Activated CD8-positive, alpha-beta memory T cell treated with anti-CD3 and anti-CD28 coated beads, Interleukin-2, amount 50 U/mL, for 1 hour (primary cell): ENCODE data around the gene EP400.

Experiments
- DNase-seq: peaks from one replicate; pipeline ENCODE4 v3.0.0-alpha.2; 2020; ENCODE audit errors: extremely low read depth

Gene EP400

DNA sequence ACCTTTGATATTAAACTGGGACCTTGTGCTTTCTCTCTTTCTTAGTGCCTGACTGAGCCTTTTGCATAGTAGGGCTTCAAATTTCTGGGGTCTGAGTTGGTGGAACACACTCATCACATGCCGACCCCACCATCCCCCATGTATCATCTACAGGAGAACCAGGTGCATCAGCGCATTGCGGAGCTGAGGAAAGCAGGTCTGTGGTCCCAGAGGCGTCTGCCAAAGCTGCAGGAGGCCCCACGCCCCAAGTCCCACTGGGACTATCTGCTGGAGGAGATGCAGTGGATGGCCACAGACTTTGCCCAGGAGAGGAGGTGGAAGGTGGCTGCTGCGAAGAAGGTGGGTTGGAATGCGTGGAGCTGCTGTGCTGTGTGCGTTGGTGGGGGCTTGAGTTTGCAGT lies 37.8 kb downstream of the EP400 start:
- DNase-seq = no peak

DNA sequence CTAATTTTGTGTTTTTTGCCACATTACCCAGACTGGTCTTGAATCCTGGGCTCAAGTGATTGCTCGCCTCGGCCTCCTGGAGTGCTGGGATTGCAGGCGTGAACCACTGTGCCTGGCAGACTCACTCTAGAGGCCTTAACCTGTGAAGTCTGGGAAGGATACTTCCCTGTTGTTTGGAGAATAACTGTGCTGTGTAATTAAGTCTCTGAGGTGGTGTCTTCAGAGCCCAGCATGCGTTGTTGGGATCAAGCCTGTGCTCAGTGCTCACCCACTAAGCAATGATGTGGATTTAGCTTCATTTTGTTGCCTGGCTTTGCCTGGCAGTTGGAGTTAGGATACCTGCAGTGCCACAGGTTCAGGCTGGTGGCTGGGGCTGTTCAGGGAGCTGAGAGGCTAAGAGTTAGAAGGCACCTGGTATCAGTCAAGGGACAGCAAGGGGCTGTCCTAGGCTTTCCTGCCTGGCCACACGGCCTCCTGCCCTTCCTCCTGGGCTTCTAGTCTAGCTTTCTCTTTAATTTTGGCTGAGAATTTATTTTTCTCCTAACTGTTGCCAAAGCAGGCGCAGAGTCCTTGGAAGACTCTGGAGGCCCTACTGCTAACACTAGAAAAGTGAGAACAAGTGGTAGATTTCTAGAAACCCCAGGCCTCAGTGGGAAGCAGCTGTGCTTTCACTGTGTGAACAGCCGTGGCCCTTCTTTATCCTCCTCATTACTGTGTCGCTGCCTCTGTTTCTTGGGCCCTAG lies 38.5 kb downstream of the EP400 start:
- DNase-seq = no peak

DNA sequence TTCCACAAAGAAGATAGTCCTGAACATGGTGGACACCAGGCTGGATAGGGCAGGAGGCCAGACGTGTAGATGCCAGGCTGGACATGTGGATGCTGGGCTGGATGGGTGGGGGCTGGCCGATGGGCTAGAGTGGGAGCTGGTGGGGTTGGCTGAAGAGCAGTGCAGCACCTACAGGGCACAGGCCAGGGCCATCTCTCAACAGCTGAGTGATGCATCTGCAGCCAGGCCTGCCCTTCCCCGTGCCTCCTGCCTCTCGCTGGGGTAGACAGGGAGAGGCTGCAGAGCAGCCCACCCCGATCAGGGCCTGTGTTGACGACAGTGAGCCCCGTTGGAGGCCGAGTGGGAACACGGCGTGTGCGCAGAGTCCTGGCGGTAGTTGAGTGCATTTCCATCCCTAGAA lies 39.3 kb downstream of the EP400 start:
- no peak for DNase-seq

DNA sequence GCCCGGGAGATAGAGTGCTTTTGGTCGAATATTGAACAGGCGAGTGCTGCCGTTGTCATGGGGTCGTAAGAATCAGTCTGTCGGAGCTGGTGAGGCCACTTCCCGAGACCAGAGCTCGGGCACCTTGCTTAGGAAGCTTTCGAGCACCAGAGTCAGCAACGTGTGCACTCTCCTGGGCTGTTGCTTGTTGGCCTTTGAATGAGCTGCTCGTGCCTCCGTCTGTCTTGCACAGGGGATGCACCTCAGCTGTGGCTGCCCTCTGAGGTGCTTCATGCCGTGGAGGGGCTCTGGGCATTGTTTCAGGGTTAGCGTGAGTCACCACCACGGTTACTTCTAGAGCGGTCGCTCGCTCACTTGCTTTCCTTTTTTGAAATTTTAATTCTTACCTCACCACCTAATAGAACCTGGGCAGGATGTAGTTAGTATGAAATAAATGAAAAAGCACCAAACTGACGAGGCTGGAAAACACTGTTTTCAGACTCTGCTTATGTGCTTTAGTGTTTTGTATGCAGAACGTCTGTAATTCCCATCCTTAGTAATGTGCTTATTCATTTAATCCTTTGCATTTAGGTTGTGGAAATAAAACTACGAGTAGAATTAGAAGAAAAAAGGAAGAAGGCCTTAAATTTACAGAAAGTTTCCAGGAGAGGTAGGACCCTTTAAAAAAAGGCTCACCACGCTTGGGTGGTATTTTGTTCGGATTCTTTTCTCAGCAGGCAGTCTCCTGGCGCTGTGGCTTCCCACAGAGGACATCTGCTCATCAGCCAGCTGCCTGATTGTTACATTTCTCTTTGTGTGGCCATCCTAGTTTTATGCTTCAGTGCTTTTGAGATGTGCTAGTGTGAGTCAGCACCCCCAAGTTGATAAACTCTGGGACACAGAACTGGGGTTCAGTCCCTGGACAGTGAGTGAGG lies 40.6 kb downstream of the EP400 start:
- no peak for DNase-seq

DNA sequence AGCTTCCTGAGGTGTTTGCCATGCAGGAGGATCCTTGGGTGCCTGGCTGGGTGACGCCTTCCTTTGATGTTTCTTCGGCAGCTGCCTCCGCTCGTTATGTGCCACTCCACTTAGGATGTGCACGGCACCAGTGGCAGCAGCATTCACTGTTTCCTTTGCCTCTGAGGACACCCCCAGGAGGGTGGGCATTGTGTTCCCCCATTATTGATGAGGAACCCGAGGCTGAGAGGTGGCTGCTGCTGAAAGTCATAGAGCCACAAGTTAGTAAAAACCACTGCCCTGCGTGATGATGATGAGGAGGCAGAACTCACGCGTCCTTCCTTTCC lies 41.2 kb downstream of the EP400 start:
- DNase-seq = no peak

DNA sequence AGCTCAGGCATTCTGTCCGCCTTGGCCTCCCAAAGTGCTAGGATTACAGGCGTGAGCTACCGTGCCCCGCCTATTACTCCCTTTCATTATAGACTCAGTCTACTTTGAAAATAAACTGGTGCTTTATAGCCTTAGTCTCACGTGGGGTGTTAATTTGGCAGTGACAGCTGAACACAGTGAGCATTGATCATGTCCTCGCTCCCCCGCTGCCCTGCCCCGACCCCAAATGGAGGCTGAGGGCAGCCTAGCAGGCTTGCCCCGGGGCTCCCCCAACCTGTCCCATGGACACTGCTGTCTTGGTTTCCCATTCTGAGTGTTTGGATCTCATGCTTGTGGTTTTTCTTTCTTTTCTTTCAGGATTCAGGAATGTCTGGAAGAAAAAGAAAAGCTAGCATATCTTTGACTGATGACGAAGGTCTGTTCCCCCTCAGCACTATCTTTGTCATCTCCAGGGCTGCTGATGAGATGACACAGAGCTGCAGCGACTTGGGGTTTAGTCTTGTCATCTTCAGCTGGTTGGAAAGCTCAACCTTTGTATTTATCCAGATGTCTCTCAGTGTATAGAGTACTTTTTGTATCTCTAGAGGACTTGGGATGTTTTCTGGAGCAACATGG lies 42.2 kb downstream of the EP400 start:
- no peak for DNase-seq

DNA sequence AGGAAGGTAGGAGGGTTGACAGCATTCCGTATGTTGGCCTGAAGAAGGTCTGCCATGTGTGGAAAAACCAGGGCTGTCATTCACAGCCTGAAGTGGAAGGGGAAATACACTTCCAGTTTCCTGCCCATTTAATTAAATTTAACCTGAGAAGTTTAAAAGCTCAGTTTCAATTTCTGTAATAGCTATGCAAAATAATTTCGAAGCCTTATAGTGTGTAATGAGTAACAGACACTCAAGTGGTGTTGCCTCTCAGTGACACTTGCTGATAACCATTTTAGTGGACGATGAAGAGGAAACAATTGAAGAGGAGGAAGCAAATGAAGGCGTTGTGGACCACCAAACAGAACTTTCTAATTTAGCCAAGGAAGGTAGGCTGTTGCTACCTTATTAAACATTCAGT lies 44.8 kb downstream of the EP400 start:
- DNase-seq = no peak

DNA sequence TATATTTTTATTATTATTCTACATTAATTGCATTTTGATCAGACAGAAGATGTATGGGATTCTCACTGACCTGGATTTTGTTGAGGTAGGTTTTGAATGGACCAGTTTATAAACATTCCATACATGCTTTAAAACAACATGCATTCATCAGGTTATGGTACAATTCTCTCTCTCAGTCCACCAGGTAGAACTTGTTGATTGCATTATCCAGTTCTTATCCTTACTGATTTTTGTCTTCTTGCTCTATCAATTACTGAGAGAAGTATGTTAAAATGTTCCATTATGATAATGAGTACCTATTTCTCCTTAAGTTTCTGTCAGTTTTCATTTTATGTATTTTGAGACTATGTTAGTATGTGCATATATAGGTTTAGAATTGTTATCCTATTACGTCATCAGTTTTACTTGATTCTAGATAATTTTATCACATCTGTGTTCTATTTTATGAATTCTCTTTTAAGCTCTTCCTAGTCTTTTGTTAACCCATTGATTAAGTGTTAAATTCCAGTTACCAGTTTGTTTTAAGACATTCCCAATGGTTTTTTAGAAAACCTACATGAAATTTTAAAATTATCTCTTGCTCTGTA lies 50.6 kb downstream of the EP400 start:
- DNase-seq = no peak

DNA sequence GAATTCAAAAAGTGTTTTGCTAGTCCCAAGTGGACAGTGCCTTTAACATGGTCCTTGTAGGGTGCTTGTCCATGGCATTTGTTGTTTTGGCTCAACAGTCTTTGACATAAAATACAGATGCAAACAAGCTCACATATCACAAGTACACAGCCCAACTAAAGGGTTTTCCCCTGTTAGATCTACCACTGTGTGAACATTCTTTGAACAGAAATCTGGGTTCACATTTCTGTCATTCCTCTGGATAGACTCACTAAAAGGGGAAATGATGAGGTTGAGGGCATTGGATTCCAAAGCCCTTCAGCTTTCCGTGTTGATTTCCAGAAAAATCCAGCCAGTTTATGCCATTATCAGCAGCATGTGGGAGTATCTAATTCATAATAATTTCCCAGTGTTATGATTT lies 54.1 kb downstream of the EP400 start:
- DNase-seq = no peak

DNA sequence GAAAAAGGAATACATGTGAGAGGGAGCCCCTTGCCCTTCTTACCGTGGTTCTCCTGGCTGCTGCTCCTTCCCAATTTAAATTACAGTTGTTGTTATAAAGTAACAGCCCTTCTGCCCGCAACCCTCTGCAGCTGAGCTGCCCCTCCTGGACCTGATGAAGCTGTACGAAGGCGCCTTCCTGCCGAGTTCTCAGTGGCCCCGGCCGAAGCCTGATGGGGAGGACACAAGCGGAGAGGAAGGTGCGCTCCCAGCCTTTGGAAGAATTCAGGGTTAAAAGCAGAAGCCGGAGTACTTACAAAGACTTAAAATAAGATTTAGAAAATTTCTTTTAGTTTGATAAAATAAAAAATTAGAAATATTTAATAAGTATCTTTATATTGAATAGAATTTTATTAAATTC lies 55.2 kb downstream of the EP400 start:
- DNase-seq = no peak

DNA sequence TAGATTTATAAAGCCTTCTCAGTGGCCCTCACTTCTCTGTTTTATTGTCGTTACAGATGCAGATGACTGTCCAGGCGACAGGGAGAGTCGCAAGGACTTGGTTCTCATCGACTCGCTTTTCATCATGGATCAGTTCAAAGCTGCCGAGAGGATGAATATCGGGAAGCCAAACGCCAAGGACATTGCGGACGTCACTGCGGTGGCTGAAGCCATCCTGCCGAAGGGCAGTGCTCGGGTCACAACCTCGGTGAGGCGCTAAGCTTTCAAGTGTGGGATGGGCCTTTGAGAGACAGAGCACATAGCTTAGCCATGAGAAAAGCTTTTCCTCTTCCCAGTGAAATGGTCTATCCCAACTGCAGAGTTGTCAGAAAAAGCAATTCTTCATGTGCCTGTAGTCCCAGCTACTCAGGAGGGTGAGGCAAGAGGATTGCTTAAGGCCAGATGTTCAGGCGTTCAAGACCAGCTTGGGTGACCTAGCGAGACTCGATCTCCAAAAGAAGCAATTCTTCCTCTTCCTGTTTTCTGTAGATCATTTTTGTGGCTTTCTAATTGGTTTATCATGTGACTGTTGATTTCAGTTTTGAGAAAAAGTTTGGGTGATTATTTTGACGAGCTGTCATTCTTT lies 56.4 kb downstream of the EP400 start:
- DNase-seq = no peak

DNA sequence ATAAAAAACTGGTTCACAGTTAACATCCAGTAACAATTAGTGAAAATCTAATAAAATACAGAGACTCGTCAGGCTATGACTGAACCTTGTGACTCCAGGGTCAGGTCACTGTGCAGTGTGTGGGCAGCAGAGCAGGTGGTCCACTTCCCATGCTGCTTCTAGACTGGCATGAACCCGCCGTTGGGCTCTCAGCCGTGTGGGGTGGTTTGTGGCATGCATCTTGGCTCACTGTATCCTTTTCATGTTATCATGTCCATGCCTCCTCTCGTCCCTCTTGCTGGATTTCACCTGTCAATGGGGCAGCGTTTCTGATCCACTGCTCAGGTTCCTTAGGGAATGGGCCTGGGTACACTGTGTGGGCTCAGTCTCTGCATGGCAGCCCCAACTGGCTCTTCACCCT lies 57.3 kb downstream of the EP400 start:
- DNase-seq = no peak

DNA sequence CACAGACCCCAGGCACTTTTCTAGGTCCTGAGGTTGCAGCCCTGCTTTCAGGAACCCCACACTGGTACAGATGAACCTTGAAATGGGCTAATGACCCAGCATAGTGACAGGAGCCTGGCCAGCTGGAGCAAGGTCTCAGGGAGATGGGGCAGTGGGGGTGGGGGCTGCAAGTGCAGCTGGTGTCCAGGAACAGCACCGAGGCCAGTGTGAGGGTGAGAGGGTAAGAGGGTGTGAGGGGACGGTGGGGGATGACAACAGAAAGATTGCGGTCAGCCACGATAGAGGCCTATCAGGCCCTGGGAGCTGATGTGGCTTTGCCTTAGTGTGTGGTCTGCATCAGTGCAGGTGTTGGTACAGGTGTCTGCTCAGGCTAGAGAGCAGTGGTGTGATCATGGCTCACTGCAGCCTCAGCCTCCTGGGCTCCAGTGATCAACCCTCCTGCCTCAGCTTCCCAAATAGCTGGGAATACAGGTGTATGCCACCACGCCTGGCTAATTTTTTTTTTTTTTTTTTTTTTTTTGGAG lies 59.7 kb downstream of the EP400 start:
- DNase-seq = no peak

DNA sequence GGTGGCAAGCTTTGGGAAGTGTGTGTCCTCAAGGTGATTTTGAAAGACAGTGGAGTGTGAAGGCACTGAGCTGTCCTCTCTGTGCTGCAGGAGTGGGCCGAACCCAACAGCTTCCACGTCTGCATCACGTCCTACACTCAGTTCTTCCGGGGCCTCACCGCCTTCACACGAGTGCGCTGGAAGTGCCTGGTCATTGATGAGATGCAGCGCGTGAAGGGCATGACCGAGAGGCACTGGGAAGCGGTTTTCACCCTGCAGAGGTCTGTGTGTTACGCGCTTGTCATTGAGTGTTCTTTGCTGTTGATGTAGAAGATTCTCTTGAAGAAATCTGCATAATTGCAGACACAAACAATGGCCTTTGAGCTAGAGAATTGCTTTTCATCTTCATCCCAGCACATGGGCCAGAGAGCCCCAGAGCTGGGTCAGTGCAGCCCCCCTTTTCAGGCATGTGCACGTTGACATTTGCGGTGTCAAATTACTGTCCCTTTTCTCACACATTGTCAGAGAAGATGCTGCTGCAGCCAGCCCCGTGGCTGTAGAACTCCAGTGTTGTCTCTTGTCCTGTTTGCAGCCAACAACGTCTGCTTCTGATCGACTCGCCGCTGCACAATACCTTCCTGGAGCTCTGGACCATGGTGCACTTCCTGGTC lies 63.3 kb downstream of the EP400 start:
- DNase-seq = no peak

DNA sequence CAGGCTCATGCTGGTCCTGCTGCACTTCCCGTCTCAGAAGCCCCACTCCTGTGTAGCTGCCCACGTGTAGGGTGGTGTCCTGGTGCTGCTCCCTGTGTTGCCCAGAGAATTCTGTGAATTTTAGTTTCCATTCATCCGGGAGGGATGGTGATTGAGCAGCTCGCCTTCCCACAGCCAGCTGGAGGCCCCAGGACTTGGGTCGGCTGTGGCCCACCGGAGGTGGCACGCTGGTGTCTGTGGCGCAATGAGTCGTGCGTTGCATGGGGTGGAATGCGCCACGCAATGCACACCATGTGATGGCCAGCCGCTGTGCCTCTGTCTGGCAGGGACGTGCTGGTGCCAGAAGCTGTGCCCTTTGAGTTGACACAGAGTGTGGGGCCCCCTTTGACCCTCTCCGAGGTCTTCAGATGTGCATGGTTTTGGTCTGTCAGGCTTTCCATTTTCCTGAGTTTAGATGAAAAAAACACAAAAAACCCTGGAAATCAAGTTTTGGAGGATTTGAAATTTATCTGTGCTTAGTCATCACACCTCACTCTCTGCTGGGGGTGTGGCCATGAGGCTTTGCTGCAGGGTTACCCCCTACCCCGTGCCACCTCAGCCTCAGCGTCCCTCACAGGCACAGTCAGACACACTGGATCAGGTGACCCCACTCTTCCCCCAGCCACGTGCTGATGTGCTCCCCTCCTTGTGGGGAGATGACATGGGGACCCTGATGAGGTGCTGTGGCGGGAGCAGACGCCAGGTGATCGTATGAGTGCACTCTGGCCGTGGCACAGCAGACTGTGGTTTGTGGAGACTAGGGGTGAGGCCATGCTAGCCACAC lies 64.6 kb downstream of the EP400 start:
- DNase-seq = no peak

DNA sequence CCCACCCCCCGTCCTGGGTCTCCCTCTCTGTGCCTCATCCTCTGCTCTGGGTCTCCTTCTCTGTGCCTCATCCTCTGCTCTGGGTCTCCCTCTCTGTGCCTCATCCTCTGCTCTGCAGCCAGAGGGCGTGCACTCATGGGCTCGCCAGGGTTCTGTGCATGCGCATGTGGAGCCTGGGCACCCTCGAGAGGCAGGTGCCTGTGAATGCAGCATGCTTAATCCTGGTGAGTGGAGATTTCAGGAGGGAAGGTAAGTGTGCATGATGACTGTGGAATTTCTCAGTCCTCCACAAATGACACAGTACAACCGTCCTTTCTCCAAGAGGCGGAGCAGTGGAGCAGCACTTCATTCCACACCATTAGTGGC lies 65.2 kb downstream of the EP400 start:
- DNase-seq = no peak

DNA sequence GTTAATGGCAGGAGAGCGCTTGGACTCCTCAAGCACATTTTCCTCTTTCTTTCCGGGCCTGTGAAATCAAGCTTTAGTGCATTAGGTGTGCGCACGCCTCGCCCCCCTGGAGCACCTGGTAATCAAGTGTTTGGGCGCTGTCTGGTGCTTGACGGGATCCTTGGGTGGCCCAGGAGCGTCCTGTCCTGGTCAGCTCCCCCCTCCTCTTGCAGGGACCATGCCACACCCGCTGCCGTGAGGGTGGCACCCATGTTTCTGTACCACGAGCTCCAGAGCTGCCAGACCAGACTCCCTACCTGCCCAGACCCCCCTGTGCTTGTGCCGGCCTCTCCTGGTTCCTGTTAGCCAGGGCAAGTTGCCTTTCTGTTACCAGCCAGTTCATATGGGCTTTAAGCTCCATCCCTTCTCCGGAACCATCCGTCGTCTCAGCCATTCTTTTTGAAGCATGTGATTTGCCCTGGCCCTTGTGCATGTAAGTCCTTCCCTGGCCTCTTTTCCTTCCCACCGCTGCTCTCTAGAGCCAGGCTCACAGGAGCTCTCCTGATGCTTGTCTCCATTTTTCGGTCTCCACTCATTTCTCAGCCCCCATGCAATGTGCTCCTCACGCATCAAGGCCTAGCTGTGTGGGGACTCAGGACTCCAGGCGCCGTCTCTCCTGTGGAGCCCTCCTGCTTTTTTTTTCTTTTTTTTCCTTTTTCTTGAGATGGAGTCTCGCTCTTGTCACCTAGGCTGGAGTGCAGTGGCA lies 66.1 kb downstream of the EP400 start:
- no peak for DNase-seq

DNA sequence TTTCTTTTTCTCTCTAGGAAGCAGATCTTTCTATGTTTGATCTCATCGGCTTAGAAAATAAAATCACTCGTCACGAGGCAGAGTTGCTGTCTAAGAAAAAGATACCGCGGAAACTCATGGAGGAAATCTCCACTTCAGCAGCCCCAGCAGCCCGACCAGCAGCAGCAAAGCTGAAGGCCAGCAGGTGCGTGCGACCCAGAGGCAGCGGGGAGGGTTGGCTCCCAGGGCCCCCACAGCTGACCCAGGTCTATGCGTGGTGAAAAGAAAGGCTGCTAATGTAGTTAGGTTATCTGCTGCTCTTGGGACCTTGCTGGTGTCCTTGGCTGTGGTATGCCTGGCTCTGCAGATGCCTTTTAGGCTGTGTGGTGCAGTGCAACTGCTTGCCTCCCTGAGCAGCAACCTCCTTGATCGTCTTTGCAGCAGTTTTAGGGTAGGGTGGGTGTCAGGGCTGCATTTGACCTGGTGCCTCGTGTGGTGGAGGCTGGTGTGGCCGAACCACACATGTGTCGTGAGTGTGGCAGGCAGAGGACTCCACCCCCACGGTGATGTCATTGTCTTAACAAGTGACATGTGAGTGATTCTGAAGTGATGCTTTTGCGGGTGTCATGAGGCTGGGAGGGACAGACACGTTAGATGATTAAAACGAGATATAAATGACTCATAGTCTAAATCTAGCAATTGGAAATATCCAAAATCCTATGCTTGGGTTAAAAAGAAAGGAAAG lies 68.6 kb downstream of the EP400 start:
- DNase-seq = no peak

DNA sequence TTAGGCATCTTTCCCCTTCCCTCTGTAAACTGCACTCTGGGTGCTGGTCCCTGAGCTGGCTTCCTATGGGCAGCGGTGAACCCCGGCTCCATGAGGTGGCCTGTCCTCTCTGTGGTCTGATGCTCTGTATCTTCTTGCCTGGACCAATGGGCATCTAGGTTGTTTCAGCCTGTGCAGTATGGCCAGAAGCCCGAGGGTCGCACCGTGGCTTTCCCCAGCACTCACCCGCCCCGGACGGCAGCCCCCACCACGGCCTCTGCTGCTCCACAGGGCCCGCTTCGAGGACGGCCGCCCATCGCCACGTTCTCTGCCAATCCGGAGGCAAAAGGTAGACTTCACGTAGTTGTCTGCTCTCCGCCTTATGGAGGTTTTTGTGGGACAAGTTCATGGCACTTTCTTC lies 70.1 kb downstream of the EP400 start:
- no peak for DNase-seq
